Body of pancreas (tissue), 4 donors: ENCODE measurements around the gene FAM234B.

Source experiments
- CTCF ChIP-seq, 7 experiments: fragments of 450-650 bp in 4 of 7; fragments of 200-600 bp in 3 of 7; sonication (generic) in 3 of 7; IDR thresholded peaks; one replicate each; pipeline ENCODE4 v1.5.1; 2016 to 2019; ENCODE audit warnings: antibody characterized with exemption in 7 of 7
- POLR2A ChIP-seq, 3 donors: fragments of 450-650 bp; IDR thresholded peaks; one replicate each; pipeline ENCODE4 v1.6.1; 2016; ENCODE audit warnings: antibody characterized with exemption in 3 of 3, mild to moderate bottlenecking in 2 of 3

GRCh38 chr12:13027032-13027431 is 17.1 kb upstream of the FAM234B start:
- no peak for TF ChIP-seq POLR2A (IDR thresholded peaks at IDR 0.05)
- TF ChIP-seq CTCF (IDR thresholded peaks at IDR 0.05): no peak
